BJ (cell line): ENCODE data around the gene SPEF1. TPM values are rescaled to one million over a fixed set of nuclear protein-coding genes. Genes with fewer than 3 reads are reported as not detected.

Experiments
- CTCF ChIA-PET: fragments of 350-600 bp; formaldehyde crosslinking; extraction: SDS; loops from one replicate; lab custom pipeline; 2021; ENCODE audit warnings: antibody characterized with exemption, inconsistent platforms; lab: Yijun Ruan, JAX
- POLR2A ChIA-PET: fragments of 300-600 bp; sonication (Branson Sonifier 250); formaldehyde crosslinking; extraction: SDS; loops from one replicate; lab custom pipeline; 2021; ENCODE audit warnings: antibody characterized with exemption; lab: Charles Lee
- DNase-seq: peaks from one replicate; pipeline ENCODE4 v3.0.0-alpha.2; 2011; ENCODE audit warnings: low read depth
- H3K27me3 ChIP-seq: 2 replicates; pipeline ENCODE4 v1.6.0; 2011; ENCODE audit warnings: low read length; ENCODE audit not compliant: control insufficient read depth, insufficient read depth
- H3K36me3 ChIP-seq: 2 replicates; pipeline ENCODE4 v1.5.1; 2011; ENCODE audit warnings: low read length; ENCODE audit not compliant: control insufficient read depth, insufficient read depth
- H3K4me3 ChIP-seq: 2 replicates; pipeline ENCODE4 v1.5.1; 2011; ENCODE audit warnings: low read depth, mild to moderate bottlenecking, control low read depth, low read length
- polyA plus RNA-seq: library from polyadenylated mRNA; depleted of rRNA; stranded (reverse); fragments of >200 nt; gene quantifications from 2 replicates; pipeline ENCODE4 v1.2.3, GENCODE V29; 2011
- TF ChIP-seq, protein P1 (sequence below): IDR thresholded peaks from 2 replicates; pipeline ENCODE4 v1.5.1; 2011; ENCODE audit warnings: low read depth, mild to moderate bottlenecking, control low read depth, inconsistent platforms, low read length, moderate library complexity; ENCODE audit not compliant: insufficient read depth

Gene SPEF1
- polyA plus RNA-seq, 1 experiment: 0.17 TPM

DNA sequence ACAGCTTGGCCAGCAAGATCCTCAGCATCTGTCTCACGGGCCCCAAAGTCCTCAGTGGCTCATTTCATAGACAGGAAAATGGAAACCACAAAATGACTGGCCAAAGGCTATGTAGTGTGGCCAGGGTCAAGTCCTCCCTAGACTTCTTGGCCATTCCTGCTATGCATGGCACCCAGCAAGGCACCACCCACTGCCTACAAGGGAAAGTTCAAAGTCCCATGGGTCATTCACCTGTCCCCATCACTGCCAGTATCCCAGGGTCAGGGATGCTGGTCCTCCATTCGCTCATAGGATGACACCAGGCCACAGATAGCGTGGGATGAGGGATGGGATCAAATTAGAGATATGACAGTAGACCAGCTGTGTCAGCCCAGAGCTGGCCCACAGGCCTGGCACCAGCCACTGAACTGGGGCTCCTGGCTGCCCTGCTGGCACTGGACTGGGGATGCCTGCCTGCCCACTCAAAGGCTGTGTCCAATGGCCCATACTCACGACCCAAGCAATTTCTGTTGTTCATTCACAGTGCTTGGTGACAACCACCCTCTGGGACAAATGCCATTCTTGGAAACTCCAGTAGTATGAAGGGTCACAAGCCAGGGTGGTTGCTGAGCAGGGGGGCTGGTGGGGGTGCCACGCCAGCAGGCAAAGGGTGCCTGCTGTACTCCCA, 25.3 kb downstream of the SPEF1 start:
- H3K36me3 ChIP-seq: peaks cover 4% of the 10 kb centered on the region; the same call in 1 of the 2 replicates
- H3K27me3 ChIP-seq: no peaks in the 10 kb centered on the region
- TF ChIP-seq, protein P1, sequence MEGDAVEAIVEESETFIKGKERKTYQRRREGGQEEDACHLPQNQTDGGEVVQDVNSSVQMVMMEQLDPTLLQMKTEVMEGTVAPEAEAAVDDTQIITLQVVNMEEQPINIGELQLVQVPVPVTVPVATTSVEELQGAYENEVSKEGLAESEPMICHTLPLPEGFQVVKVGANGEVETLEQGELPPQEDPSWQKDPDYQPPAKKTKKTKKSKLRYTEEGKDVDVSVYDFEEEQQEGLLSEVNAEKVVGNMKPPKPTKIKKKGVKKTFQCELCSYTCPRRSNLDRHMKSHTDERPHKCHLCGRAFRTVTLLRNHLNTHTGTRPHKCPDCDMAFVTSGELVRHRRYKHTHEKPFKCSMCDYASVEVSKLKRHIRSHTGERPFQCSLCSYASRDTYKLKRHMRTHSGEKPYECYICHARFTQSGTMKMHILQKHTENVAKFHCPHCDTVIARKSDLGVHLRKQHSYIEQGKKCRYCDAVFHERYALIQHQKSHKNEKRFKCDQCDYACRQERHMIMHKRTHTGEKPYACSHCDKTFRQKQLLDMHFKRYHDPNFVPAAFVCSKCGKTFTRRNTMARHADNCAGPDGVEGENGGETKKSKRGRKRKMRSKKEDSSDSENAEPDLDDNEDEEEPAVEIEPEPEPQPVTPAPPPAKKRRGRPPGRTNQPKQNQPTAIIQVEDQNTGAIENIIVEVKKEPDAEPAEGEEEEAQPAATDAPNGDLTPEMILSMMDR: no peak
- ChIA-PET CTCF (interaction anchor here (1.1 to 6.7 kb wide), 7 partner anchors 11 to 63 kb away, joined by 3 to 51 read pairs (median 14); partner anchors contain the start of genes ADISSP, AP5S1 and SPEF1), POLR2A (no interaction called here)
- DNase-seq: no peak
- H3K4me3 ChIP-seq: no peak overlapping the region

DNA sequence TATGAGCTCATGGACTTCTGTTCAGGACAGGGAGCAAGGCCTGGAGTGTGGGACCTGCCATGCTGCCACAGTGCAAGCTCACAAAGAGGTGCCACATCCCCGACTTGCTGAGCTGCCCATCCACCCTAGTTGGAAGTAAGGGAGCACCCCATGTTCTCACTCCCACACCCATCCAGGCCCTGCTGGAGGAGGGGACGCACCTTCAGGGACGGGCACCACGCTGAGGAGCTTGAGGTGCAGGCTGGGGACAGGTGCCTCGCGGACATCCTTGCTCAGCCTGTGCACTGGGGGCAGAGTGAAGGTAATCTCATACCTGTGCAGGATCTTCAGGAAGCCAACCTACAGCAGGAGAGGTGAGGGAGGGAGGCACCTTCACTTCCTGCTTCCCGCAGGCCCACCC, 26.0 kb downstream of the SPEF1 start:
- TF ChIP-seq, protein P1: no peak
- peaks cover 4% of the 10 kb centered on the region; the same call in 1 of the 2 replicates for H3K36me3 ChIP-seq
- H3K4me3 ChIP-seq: no peak overlapping the region
- ChIA-PET CTCF (interaction anchor here (1.1 to 6.7 kb wide), 8 partner anchors 10 to 188 kb away, joined by 3 to 51 read pairs (median 5); partner anchors contain the start of genes ADISSP, AP5S1 and SPEF1), POLR2A (no interaction called here)
- H3K27me3 ChIP-seq: no peaks in the 10 kb centered on the region
- DNase-seq: no peak

DNA sequence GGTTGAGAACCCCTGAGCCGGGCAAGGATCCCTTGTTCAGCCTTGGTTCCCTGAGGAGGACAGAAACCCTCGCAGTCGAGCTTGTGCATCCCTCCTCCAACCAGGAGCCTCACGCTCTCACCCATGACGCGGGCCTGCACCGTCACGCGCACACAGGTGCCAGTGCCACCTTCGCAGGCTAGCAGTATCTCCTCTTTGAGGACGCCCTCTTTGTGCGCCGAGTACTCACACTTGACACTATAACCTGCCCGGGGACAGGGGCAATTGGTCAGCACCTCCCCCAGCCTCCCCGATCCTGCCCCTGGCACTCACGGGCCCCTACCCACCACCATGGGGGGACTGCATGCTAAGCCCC, 27.0 kb downstream of the SPEF1 start:
- Histone ChIP-seq H3K27me3 (no peaks in the 10 kb centered on the region), H3K36me3 (peaks cover 3% of the 10 kb centered on the region; the same call in 1 of the 2 replicates), H3K4me3 (no peak overlapping the region)
- DNase-seq: no peak
- TF ChIP-seq, protein P1: no peak
- CTCF ChIA-PET: interaction anchor here (0.9 to 6.7 kb wide), 9 partner anchors 9 to 187 kb away, joined by 3 to 51 read pairs (median 6); partner anchors contain the start of genes ADISSP, AP5S1 and SPEF1
- POLR2A ChIA-PET: no interaction called here

GRCh38 chr20:3753501-3754275, 27.6 kb downstream of the SPEF1 start:
- ChIA-PET POLR2A (no interaction called here), CTCF (interaction anchor here (0.9 to 6.7 kb wide), 23 partner anchors 8 to 357 kb away, joined by 3 to 51 read pairs (median 5); partner anchors contain the start of genes ADISSP, AP5S1, CENPB and SPEF1)
- Histone ChIP-seq H3K27me3 (no peaks in the 10 kb centered on the region), H3K4me3 (no peak overlapping the region), H3K36me3 (peaks cover 2% of the 10 kb centered on the region; the same call in 1 of the 2 replicates)
- TF ChIP-seq, protein P1: no peak
- no peak for DNase-seq

DNA sequence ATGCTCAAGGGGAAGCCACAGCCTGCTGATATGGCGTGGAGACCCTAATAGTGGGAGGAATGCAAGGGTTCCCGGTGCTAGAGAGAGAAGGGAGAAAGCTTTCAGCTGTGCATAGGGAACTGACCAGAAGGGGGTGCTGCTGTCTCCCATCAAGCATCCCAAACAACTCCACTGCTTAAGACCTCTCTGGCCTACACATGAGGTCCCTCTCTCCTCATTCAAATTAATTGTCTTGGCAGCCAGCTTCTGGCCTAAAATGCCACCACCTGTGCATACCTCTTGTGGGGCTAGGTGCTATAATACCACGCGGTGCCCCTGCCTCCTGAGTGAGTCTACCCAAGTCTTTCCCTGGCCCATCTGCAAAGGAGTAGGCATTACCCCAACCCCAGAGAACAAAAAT, 28.1 kb downstream of the SPEF1 start:
- POLR2A ChIA-PET: no interaction called here
- TF ChIP-seq, protein P1: peak; percentile 87
- CTCF ChIA-PET: interaction anchor here (0.6 to 6.7 kb wide), 27 partner anchors 8 to 358 kb away, joined by 3 to 51 read pairs (median 4); partner anchors contain the start of genes ADISSP, AP5S1, CENPB and HSPA12B
- no peak overlapping the region for H3K4me3 ChIP-seq
- no peak for DNase-seq
- H3K27me3 ChIP-seq: no peaks in the 10 kb centered on the region
- peaks cover 2% of the 10 kb centered on the region; the same call in 1 of the 2 replicates for H3K36me3 ChIP-seq
